Measurements from ENCODE around the gene MTHFD1.

MTHFD1 gene

GRCh38 chr14:64468451-64468850 lies 80.3 kb downstream of the MTHFD1 start:
- no peak for DNase-seq (ENCODE audit: low read depth)
- no peak for TF ChIP-seq CTCF (IDR thresholded peaks at IDR 0.05; ENCODE audit: control insufficient read depth, insufficient read depth, low read depth, low read length, missing control alignments)
- no peak overlapping the region for H3K4me3 ChIP-seq (ENCODE audit: control insufficient read depth, low read depth, low read length)

- no peak for TF ChIP-seq CTCF (IDR thresholded peaks at IDR 0.05; ENCODE audit: control insufficient read depth, insufficient read depth, low read depth, low read length, missing control alignments)
- no peak overlapping the region for H3K4me3 ChIP-seq (ENCODE audit: control insufficient read depth, low read depth, low read length)
- DNase-seq (ENCODE audit: low read depth), result no peak
Observed at GRCh38 chr14:64474041-64474440, 85.9 kb downstream of the MTHFD1 start.

GRCh38 chr14:64474698-64475097 lies 86.5 kb downstream of the MTHFD1 start:
- TF ChIP-seq CTCF (IDR thresholded peaks at IDR 0.05; ENCODE audit: control insufficient read depth, insufficient read depth, low read depth, low read length, missing control alignments), result no peak
- H3K4me3 ChIP-seq (ENCODE audit: control insufficient read depth, low read depth, low read length), result no peak overlapping the region
- no peak for DNase-seq (ENCODE audit: low read depth)

GRCh38 chr14:64475585-64476273 lies 87.6 kb downstream of the MTHFD1 start:
- H3K4me3 ChIP-seq (ENCODE audit: control insufficient read depth, low read depth, low read length), result no peak overlapping the region
- no peak for TF ChIP-seq CTCF (IDR thresholded peaks at IDR 0.05; ENCODE audit: control insufficient read depth, insufficient read depth, low read depth, low read length, missing control alignments)
- DNase-seq (ENCODE audit: low read depth), result no peak

GRCh38 chr14:64476438-64476837 lies 88.3 kb downstream of the MTHFD1 start:
- DNase-seq (ENCODE audit: low read depth), result no peak
- TF ChIP-seq CTCF (IDR thresholded peaks at IDR 0.05; ENCODE audit: control insufficient read depth, insufficient read depth, low read depth, low read length, missing control alignments), result no peak
- H3K4me3 ChIP-seq (ENCODE audit: control insufficient read depth, low read depth, low read length), result no peak overlapping the region

GRCh38 chr14:64478634-64479250 lies 90.6 kb downstream of the MTHFD1 start:
- no peak for DNase-seq (ENCODE audit: low read depth)
- no peak for TF ChIP-seq CTCF (IDR thresholded peaks at IDR 0.05; ENCODE audit: control insufficient read depth, insufficient read depth, low read depth, low read length, missing control alignments)
- H3K4me3 ChIP-seq (ENCODE audit: control insufficient read depth, low read depth, low read length), result no peak overlapping the region

Measured in AG09309 (cell line).